Ramos (cell line): ENCODE results near the gene IL18RAP.

Experiments
- in situ Hi-C: fragments of 300-500 bp; cut with MboI; formaldehyde crosslinking; loops from one replicate; pipeline ENCODE4 v1.14.3; 2022; ENCODE audit warnings: low sequenced_read_pairs; ENCODE audit not compliant: unreplicated experiment

Gene IL18RAP

GRCh38 chr2:102422910-102423309 is at the start of gene IL18RAP:
IL18RAP (plus strand) TSS chr2:102423160; CDS start chr2:102423278, 118 bp downstream.
- in situ Hi-C loops: no loop called here

- in situ Hi-C loops: no loop called here
These were observed 46.8 kb upstream of the IL18RAP start for GRCh38 chr2:102376052-102376591.

GRCh38 chr2:102383722-102384121 is 39.2 kb upstream of the IL18RAP start:
- in situ Hi-C loops: no loop called here

GRCh38 chr2:102385522-102385921 is 37.4 kb upstream of the IL18RAP start:
- in situ Hi-C loops: no loop called here

GRCh38 chr2:102386004-102386403 is 37.0 kb upstream of the IL18RAP start:
- in situ Hi-C loops: no loop called here

GRCh38 chr2:102386867-102387541 is 36.0 kb upstream of the IL18RAP start:
- in situ Hi-C loops: no loop called here

- in situ Hi-C loops: no loop called here
These were observed 35.0 kb upstream of the IL18RAP start for GRCh38 chr2:102387763-102388546.

- in situ Hi-C loops: no loop called here
These were observed 31.4 kb upstream of the IL18RAP start for GRCh38 chr2:102391565-102391964.

GRCh38 chr2:102392096-102392495 is 30.9 kb upstream of the IL18RAP start:
- in situ Hi-C loops: no loop called here

- in situ Hi-C loops: no loop called here
These were observed 30.0 kb upstream of the IL18RAP start for GRCh38 chr2:102392942-102393341.

GRCh38 chr2:102396012-102396411 is 26.9 kb upstream of the IL18RAP start:
- in situ Hi-C loops: no loop called here

- in situ Hi-C loops: no loop called here
These were observed 25.8 kb upstream of the IL18RAP start for GRCh38 chr2:102397209-102397608.

GRCh38 chr2:102399499-102400141 is 23.3 kb upstream of the IL18RAP start:
- in situ Hi-C loops: no loop called here

GRCh38 chr2:102401456-102401855 is 21.5 kb upstream of the IL18RAP start:
- in situ Hi-C loops: no loop called here

GRCh38 chr2:102401865-102402264 is 21.1 kb upstream of the IL18RAP start:
- in situ Hi-C loops: no loop called here

GRCh38 chr2:102410952-102411351 is 12.0 kb upstream of the IL18RAP start:
- in situ Hi-C loops: no loop called here

GRCh38 chr2:102412199-102412598 is 10.8 kb upstream of the IL18RAP start:
- in situ Hi-C loops: no loop called here

GRCh38 chr2:102417946-102418345 is 5.0 kb upstream of the IL18RAP start:
- in situ Hi-C loops: no loop called here

GRCh38 chr2:102418421-102418961 is 4.5 kb upstream of the IL18RAP start:
- in situ Hi-C loops: no loop called here

GRCh38 chr2:102420290-102420689 is 2.7 kb upstream of the IL18RAP start:
- in situ Hi-C loops: no loop called here
